HG03571 (cell line): Measurements from ENCODE around the gene SBF2.
"Not testable (repeated sequence)": the region's sequence is repeated elsewhere in the genome, so short reads cannot be mapped to it uniquely, and the experiment has no call there.

Source experiments
- ATAC-seq: cut with Tn5 transposase; IDR thresholded peaks from one replicate; pipeline ENCODE4 v1.9.1; 2021; ENCODE audit not compliant: unreplicated experiment

Gene SBF2

DNA sequence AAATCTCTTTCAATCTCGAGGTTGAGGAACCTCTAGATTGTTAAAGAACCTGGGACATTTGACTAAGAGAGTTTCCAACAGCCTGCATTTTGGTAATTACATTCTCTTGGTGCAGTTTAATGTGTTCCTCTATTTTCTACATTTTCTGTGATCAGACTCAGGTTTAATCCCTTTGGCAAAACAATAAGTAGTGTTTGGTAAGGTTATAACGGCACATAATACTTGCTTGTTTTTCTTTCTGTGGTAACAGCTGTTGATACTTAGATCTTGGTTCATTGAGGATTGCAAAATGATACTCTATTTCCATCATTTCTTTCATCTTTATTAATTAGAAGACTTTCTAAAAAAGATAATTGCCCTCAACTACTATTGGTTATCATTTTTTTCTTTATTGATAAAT lies 271.3 kb downstream of the SBF2 start:
- no peak for ATAC-seq

DNA sequence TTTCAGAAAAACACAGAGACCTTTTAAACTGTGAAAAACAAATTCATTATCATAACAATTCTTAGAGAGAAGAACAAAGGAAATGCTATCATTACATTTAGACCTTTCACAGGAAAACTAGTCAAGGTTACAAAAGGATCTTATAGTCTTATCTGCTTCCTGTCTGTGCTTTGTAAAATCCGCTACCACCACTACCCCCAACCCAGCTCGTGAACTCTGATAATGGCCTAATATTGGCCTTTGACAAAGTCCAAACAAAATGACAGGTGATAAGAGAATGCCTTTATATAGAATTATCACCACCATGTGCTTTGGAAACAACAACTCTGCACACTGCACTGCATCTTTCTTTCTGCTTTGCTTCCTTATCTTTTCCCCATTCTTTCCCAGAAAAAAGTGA lies 272.5 kb downstream of the SBF2 start:
- no peak for ATAC-seq

DNA sequence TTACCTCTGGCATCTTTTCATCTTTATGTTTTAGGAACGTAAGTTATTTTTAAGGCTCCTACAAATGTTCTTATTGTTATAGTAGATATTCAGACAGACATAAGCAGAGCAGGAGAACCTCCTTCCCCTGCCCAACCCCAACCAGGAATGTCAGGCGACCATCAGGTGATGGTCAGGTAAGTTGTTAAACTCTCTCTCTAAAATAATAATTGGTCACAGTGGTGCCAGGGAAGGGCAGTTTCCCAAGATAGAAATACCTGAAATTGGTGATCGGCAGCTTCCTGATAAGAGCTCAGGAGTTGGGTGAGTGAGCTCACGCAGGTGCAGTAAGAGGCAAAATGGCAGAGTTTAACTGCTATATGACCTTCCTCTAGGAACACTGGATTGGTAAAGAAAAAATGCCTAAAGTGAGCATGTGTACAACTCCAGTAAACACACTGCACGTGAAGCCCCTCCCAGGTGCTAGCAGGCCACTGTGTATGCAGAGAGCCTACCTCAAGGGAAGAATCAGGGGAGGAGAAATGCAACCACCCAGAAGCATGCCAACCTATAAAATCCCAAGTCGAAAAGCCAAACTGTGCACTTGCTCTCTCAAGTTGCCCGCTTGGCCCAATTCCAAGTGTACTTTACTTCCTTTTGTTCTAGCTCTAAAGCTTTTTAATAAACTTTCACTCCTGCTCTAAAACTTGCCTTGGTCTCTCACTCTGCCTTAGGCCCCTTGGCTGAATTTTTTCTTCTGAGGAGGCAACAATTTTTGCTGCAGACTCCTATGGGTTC lies 273.9 kb downstream of the SBF2 start:
- ATAC-seq: no peak

DNA sequence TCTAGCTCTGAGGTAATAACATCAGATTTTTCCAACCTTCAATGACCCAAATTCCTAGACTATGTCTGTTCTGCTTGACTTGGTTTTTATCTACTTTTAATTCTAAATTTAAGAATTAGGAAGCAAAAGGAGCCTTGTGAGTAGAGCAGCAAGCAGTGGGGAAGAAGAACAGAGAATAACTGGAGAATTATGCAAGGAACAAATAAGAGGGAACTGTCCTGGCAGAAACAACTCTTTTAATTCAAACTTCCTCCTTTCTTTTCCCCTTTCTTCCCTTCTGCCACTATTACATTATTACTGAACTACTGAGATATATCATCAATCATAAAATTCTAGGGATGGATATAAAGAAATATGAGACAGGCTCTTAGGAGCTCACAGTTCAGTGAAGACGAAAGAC lies 276.1 kb downstream of the SBF2 start:
- no peak for ATAC-seq

DNA sequence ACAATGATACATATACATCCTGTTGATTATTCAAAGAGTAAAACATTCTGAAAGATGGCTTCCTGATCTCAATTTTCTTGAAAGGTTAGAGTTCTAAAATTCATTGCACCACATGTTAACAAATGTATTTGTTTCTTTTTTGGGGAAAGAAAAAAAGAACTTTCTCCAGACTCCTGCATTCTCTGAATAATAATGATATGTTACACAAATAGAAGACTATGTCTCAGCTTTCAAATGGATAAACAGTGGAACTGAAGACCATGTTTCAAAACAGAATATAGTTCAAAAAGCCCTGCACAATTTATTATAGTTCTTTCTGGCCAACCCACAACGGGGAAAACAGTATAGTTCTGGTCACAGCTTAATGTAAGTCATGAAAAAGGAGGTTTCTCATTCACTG lies 277.0 kb downstream of the SBF2 start:
- no peak for ATAC-seq

DNA sequence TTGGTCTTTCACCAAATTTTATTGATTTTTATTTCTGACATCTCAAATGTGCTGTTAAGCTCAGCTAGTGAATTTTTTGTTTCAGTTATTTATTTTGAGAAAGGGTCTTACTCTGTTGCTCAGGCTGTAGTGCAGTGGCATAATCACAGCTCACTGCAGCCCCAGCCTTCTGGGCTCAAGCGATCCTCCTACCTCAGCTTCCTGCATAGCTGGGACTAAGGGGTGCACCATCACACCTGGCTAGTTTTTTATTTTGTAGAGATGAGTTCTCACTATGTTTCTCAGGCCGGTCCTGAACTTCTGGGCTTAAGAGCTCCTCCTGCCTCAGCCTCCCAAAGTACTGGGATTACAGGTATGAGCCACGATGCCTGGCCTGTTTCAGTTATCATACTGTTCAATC lies 282.0 kb downstream of the SBF2 start:
- no peak for ATAC-seq

DNA sequence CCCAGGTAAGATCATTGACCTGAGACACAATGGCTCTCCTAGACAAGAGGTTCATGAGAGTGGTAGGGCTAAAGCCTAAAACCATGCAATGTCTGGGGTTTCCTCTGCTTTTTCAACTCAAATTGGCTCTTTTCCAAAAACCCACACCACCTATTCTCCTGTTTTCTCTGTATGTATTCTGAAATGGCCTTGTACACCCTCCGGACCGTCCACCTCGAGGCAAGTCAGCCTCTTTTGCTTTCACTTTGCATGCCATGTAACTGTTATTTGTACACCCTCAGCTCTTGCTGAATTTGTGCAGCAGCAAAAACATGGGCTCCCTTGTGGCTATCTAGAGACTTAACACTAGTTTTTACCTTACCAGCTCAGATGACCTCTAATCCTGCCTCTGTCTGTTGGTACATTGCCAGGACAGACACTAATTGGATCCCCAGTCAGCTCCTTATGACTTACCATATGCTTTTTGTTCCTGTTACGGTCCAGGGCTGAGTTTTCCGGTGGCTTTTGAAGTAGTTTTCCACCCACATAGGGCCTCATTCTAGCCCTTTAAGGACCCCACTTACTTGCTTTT lies 288.0 kb downstream of the SBF2 start:
- ATAC-seq: no peak

DNA sequence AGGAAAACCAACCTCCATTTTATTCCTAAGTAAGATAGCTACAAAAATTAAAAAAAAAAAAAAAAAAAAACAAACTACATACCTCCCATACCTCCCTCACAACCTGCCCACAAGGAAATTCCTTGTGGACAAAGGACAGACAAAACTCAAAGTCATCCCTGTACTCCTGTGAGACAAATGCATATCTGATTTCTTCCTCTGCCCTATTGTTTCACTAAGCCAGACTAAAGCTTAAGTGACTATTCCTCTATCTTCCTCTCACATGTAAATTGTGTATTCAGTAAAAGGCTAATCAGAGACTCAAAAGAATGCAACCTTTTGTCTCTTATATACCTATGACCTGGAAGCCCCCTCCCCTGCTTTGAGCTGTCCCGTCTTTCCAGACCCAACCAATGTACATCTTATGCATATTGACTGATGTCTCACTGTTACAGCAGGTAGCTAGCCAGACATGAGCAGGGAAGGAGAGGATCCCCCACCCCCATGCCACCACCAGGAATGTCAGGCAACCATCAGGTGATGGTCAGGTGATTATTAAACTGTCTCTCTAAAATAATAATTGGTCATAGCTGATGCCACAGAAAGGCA lies 289.4 kb downstream of the SBF2 start:
- ATAC-seq: no peak

DNA sequence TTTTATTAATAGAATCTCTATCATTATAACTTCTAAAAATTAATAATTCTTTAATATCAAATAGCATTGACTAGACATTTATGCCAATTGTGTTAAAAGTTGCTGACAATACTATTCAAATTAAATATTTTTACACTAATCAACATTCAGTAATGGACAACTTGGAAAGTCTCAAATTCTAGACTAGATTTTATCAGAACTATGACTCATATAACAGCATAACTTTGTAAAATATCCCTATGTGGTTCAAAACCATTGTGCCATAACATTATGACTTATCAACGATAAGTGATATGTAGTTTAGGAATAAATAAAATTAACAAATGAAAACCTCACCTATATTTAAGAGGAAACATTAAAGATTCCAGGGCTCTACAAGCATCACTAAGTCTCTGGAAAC lies 291.8 kb downstream of the SBF2 start:
- no peak for ATAC-seq

DNA sequence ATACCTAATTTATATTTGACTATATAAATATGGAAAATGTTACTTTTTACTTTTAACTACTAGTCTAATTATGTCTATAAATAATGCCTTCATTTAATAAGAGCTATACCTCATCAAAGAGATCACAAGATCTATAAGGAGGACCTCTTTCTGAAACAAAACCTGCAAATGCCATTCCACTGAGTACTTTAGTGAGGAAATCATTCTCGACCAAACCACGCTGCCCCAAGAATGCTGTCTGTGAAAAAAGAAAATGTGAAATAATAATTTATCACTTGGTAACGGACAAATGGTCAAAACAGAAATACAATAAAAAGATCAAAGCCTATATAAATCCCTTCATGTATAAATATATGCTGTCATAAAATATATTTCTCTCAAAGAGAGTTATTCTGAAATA lies 301.7 kb downstream of the SBF2 start:
- ATAC-seq: no peak

DNA sequence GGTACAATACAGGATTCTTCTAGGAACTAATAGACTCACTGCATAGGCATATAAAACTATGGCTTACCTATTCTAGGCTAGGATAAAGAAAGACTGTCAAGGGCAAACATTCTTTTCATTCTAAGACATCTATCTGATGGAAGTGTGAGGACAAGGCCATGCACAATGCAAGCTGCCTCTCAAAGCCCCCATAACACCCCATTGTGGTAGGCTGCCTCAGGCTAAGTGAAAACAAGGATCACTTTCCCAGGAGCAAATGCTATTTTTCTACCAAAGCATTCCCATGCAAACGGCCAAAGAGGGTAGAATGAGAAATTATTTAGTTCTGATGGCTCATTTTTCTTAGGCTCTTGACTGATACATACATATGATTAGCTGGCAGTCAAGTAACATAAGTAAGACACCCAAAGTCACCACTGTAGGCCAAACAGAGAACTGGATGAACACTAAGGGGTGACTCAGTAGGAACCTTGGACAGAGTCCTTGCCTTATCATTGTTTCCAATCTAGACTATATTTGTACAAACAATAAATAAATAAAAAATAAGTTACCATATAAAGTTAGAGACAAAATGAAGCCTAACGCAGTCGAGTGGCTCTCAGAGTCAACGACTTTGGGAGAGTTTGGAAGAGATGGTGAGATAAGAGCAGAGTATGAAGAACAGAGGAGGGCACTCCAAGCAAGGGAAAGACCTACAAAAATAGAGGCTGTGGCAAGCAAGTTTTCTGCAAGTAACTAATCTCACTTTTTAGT lies 303.6 kb downstream of the SBF2 start:
- ATAC-seq: no peak

DNA sequence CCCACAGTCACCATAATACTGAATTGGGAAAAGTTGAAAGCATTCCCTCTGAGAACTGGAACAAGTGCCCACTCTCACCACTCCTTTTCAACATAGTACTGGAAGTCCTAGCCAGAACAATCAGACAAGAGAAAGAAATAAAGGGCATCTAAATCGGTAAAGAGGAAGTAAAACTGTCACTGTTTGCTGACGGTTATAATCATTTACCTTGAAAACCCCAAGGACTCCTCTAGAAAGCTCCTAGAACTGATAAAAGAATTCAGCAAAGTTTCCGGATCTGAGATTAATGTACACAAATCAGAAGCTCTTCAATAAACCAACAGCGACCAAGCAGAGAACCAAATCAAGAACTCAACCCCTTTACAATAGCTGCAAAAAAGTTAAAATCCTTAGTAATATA lies 306.7 kb downstream of the SBF2 start:
- not testable (repeated sequence) for ATAC-seq

DNA sequence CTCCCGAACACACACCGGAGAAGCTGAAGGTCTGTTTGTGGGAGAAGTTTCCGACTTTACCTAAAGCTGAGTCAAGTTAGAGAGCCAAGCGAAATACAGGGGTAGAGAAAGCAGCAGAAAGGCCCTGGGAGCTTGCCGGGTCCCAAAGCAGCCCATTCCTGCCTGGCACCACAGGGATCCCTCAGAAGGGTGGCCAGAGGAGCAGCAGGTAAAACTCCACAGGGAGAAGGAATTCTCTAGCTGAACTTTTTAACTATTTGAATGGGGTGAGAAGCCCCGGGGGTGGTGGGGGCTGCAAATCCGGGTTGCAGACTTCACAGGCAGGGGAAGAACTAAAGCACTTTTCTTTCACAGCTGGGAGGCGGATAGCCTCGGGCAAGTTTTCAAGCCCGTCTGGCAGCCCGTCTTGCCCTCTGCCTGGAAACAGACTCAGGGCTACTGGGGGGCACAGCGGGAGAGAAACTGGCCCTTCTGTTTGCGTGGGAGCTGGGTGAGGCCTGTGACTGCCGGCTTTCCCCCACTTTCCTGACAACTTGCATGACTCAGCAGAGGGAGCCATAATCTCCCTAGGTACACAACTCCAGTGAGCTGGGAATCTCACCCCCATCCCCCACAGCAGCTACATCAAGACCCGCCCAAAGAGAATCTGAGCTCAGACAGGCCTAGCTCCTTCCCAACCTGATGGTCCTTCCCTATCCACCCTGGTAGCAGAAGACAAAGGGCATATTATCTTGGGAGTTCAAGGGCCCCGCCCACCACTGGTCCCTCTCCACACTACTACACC lies 311.0 kb downstream of the SBF2 start:
- ATAC-seq: no peak

DNA sequence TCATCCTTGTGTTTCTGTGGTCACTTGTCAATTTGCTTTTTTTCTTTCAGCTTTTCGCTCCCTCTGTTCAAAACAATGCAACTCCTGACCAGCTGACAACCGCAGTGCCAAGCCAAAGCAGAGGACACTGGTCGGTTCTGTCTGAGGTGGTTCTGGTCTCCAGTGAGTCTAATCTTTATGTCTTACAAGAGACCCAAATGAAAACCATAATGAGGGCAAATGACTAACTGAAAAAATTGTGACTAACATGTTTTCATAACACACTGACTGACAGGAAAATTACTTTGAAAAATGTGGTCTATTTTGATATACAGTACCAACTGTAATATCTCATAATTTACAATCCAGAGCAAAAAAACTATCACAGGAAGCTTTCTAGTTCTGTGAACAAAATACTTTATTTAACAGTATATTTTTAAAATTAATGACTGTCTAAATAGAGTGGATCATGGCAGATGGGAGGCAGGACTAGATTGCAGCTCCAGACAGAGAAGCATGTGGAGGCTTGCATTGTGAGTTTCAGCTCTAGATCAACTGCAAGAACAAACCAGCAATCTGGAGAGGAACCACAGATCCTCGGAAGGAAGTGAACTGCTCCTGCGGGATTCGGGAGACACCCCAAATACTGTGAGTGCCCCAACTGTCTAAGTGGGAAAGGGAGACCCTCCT lies 311.8 kb downstream of the SBF2 start:
- no peak for ATAC-seq

DNA sequence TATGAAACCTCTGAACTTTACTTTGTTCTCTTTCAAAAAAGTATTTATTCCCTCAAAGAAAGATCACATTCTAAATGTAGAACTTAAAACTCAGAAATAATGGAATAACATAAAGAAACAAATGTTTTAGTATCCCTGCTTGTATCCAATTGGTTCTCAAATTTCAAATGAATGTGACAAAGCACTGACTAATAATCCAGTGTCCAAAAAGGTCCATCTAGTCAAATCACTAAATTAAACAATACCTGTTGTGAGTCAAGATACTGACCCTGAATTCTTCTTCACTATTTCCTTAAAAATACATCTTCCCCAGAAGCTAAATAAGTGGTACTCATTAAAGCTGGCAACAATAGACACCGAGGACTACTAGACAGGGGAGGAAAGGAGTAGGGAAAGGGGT lies 313.1 kb downstream of the SBF2 start:
- ATAC-seq: no peak

DNA sequence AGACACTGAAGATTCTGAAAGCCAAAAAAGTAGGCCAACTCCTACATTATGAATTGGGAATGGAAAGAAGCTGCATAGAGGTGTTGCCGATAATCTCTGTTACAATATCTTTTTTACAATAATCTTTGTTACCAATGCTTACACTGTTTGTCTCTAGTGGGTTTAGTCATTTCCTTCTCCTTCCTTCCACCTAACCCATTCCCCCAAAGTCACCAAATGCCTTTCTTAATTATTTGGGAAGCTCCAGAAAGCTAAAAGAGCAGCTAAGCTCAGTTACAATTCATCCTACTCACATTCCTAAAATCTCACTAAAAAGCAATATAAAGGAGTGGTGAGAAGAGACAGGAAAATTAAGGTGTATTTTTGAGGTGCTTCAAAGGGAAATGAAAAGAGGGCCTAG lies 316.5 kb downstream of the SBF2 start:
- no peak for ATAC-seq

DNA sequence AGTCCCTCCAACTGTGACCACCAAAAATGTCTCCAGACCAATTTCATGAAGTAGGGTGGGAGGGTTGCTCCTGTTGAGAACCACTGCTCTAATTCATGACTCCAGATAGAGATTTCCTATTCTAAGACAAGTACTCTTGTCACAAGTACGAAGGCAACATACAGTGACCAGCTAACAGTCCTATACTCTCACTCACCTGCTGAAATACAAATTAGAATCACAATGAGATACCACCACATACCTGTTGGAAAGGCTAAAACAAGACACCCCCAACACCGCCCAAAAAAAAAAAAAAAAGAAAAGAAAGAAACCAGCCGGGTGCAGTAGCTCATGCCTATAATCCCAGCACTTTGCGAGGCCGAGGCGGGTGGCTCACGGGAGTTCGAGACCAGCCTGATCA lies 319.6 kb downstream of the SBF2 start:
- ATAC-seq: no peak

DNA sequence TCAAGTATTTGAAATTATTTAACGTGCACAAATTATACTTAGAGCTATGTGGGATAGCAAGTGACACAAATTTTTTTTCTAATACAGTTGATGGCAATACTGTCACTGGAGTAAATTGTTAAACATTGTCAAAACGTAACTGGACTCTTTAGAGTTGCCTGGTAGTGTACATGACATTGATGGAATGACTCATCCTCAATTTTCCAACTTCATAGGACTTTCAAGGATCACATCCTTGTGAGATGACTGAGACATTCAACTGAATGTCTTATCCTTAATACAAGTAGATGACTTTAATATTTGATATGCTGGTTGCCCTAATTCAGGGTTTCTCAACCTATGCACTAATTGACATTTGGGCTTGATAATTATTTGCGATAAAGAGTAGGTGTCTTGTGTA lies 320.1 kb downstream of the SBF2 start:
- ATAC-seq: no peak

DNA sequence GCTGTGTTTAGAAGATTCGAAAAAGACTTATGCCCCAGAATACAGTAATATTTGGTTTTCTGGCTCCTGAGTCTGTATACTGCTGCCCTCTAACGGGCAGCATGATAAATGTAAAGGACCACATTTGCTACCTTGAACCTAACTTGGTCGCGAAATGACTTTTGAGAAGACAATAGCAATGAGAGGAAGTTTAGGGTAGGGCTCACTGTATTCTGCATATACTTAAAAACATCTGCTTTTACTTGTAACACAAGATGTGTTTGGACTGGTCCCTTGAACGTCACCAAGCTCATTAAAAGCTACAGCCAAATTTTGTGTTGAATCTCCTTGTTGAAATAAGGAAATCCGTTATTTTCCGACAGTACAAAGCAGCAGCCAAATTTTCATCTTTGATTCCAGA lies 321.0 kb downstream of the SBF2 start:
- ATAC-seq: no peak

DNA sequence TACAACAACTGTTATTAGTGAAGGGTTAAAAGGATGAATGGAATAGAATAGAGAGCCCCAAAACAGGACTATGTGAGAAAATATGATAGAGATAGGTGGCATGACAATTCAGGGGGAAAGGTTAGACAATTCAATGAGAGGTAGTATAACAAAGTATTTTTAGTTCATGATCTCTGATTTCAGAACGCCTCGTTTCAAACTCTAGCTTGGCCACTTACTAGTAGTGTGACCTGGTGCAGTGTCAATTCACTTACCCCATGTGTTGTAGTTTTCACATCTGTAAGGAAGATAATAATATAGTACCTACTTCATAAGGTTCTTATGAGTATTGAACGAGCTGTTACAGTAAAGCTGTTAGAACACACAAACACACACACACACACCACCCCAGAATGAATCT lies 322.1 kb downstream of the SBF2 start:
- ATAC-seq: no peak

DNA sequence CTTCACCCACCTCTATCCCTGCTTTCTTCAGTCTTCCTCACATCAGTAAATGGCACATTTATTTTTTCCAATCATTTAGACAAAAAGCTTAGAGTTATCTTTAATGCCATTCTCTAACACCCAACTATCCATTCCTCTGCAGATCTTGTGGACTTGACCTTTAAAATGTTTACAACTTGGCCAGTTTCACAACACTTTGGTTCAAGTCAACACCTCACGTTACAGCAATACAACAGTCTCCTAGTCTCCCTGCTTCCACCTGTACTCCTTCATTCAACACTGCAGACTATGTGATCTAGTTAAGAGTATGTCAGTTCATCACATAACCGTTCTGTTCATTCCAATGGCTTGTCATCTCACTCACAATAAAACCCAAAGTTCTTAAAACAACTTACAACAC lies 325.0 kb downstream of the SBF2 start:
- ATAC-seq: no peak
